ENCODE results near the gene CA10. TPM values are rescaled to one million over a fixed set of nuclear protein-coding genes. Genes with fewer than 3 reads are reported as not detected.

Gene CA10
- total and polyA plus RNA-seq, 9 of the 15 experiments (the other 6 are each of a cell fraction or from before 2014, with no cell fraction given) = not detected

DNA sequence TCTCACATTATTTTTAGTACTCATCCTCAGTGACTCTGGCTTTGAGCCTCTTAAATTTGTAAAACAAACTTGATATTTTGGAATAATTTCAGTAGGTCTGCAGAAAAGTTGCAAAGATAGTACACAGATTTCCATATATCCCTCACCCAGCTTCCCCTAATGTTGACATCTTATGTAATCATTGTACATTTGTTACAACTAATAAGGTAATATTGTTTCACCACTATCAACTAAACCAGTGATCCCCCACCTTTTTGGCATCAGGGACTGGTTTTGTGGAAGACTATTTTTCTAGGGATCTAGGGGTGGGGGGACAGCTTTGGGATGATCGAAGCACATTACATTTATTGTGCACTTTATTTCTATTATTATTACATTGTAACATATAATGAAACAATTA, 391.2 kb downstream of the CA10 start:
- in situ Hi-C loops (cut with MboI) (no loop called here), intact Hi-C loops (cut with micrococcal nuclease) (no loop called here)
- no peaks in the 10 kb centered on the region for H3K36me3 ChIP-seq (ENCODE audit: control insufficient read depth, insufficient read depth, low read length)
- H3K9me1 ChIP-seq (ENCODE audit: control insufficient read depth, insufficient read depth, low read length) = no peaks in the 10 kb centered on the region
- H3K4me1 ChIP-seq (replicated peaks in 1 of 2; ENCODE audit: control insufficient read depth in 2 of 2, insufficient read depth in 2 of 2, low read length in 2 of 2) = no peaks in the 10 kb centered on the region
- BruUV-seq (replicated peaks) = no TSS peak
- no peak overlapping the region for H2AFZ ChIP-seq (ENCODE audit: low read depth, low read length)
- DNase-seq (ENCODE audit: extremely low read depth in 1 of 4, low spot score in 3 of 4) (no peak), FAIRE-seq (no peak), ATAC-seq (no peak)
- no peaks in the 10 kb centered on the region for H3K79me2 ChIP-seq (ENCODE audit: control insufficient read depth, insufficient read depth, low read length)
- POLR2A ChIA-PET = no interaction called here
- no peak overlapping the region for H3K4me3 ChIP-seq
- H3K9ac ChIP-seq (ENCODE audit: insufficient read depth in 1 of 2, low read depth in 2 of 2, low read length in 2 of 2) = no peak overlapping the region
- no peak overlapping the region for H3K27ac ChIP-seq (ENCODE audit: extremely low read depth, low read depth, low read length)
- no peaks in the 10 kb centered on the region for H3K27me3 ChIP-seq (ENCODE audit: control insufficient read depth in 2 of 2, insufficient read depth in 2 of 2, low read length in 2 of 2)
- no peak for TF ChIP-seq GTF2F1 (IDR thresholded peaks at IDR 0.05; ENCODE audit: low read depth, low read length)
- no peak for TF ChIP-seq CEBPG (CRISPR knock-in tag; IDR thresholded peaks at IDR 0.05)
- TF ChIP-seq CEBPG (tag; conservative IDR thresholded peaks at IDR 0.05 in 1 of 2, IDR thresholded peaks at IDR 0.05 in 1 of 2) = no peak
- TF ChIP-seq RBM25 (IDR thresholded peaks at IDR 0.05; ENCODE audit: low read depth, low read length, severe bottlenecking) = no peak
- TF ChIP-seq COPS2 (conservative IDR thresholded peaks at IDR 0.05) = no peak
- TF ChIP-seq TAF9B (IDR thresholded peaks at IDR 0.05; ENCODE audit: partially characterized antibody) = no peak
- TF ChIP-seq, protein P1, sequence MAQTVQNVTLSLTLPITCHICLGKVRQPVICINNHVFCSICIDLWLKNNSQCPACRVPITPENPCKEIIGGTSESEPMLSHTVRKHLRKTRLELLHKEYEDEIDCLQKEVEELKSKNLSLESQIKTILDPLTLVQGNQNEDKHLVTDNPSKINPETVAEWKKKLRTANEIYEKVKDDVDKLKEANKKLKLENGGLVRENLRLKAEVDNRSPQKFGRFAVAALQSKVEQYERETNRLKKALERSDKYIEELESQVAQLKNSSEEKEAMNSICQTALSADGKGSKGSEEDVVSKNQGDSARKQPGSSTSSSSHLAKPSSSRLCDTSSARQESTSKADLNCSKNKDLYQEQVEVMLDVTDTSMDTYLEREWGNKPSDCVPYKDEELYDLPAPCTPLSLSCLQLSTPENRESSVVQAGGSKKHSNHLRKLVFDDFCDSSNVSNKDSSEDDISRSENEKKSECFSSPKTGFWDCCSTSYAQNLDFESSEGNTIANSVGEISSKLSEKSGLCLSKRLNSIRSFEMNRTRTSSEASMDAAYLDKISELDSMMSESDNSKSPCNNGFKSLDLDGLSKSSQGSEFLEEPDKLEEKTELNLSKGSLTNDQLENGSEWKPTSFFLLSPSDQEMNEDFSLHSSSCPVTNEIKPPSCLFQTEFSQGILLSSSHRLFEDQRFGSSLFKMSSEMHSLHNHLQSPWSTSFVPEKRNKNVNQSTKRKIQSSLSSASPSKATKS (CRISPR knock-in tag; IDR thresholded peaks at IDR 0.05) = no peak
- TF ChIP-seq BMI1 (IDR thresholded peaks at IDR 0.05; ENCODE audit: low read length) = no peak
- no peak for TF ChIP-seq ZNF766 (CRISPR knock-in tag; conservative IDR thresholded peaks at IDR 0.05)
- no peak for TF ChIP-seq HMGN3 (IDR thresholded peaks at IDR 0.05; ENCODE audit: borderline replicate concordance, extremely low read depth, insufficient read length, low read depth, low read length)
- TF ChIP-seq BHLHE40 (IDR thresholded peaks at IDR 0.05; ENCODE audit: low read length) = no peak
- TF ChIP-seq, protein P2, sequence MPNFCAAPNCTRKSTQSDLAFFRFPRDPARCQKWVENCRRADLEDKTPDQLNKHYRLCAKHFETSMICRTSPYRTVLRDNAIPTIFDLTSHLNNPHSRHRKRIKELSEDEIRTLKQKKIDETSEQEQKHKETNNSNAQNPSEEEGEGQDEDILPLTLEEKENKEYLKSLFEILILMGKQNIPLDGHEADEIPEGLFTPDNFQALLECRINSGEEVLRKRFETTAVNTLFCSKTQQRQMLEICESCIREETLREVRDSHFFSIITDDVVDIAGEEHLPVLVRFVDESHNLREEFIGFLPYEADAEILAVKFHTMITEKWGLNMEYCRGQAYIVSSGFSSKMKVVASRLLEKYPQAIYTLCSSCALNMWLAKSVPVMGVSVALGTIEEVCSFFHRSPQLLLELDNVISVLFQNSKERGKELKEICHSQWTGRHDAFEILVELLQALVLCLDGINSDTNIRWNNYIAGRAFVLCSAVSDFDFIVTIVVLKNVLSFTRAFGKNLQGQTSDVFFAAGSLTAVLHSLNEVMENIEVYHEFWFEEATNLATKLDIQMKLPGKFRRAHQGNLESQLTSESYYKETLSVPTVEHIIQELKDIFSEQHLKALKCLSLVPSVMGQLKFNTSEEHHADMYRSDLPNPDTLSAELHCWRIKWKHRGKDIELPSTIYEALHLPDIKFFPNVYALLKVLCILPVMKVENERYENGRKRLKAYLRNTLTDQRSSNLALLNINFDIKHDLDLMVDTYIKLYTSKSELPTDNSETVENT (CRISPR knock-in tag; IDR thresholded peaks at IDR 0.05) = no peak
- TF ChIP-seq KLF16 (IDR thresholded peaks at IDR 0.05) = no peak
- TF ChIP-seq HDAC2 (IDR thresholded peaks at IDR 0.05) = no peak
- CTCF ChIA-PET (ENCODE audit: low intra/inter-chr PET ratio) = no interaction called here
- no peaks in the 10 kb centered on the region for H4K20me1 ChIP-seq (replicated peaks; ENCODE audit: control insufficient read depth, insufficient read depth, low read length)
- H3K4me2 ChIP-seq (ENCODE audit: insufficient read depth, low read length) = no peak overlapping the region
- WGBS (ENCODE audit: insufficient coverage, low coverage, missing lambda C conversion rate) = 0% methylated on average over 1 of the region's 1 CpG
- no peaks in the 10 kb centered on the region for H3K9me3 ChIP-seq (replicated peaks; ENCODE audit: control insufficient read depth, insufficient read depth, low read depth, low read length)

All from K562 (cell line).